Measurements from ENCODE around the gene THSD4.

DNA sequence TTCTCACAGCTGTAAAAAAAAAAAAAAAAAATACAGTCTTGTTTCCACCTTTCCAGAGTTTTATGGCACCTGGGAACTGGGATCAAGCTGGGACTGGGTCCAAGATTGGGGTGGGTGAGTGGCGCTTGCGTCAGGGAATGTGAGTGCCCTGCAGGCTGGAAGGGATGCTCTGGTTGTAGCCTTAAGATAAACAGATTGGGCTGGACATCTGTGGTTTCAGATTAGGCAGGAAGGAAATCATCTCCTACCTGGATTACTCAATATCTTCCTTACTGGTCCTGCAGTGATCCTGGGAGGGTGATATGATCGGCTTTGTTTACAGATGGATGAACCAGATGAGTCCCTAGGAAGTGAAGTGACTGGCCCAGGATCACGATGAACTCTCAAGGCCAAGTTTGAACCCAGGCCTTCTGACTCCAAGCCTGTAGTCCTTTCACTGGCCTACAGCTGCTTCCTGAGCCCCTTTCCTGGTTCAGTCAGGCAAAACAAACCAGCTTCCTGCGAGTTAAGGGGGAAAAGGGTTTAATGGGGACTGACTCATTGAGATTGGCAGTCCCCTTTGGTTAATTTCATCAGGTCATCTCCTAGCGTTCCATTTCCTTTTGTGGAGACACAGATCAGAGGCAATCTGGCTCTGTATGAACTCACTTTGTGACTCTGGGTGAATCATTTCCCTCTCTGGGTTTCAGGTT, 179.8 kb downstream of the THSD4 start:
- TF ChIP-seq, protein P1, sequence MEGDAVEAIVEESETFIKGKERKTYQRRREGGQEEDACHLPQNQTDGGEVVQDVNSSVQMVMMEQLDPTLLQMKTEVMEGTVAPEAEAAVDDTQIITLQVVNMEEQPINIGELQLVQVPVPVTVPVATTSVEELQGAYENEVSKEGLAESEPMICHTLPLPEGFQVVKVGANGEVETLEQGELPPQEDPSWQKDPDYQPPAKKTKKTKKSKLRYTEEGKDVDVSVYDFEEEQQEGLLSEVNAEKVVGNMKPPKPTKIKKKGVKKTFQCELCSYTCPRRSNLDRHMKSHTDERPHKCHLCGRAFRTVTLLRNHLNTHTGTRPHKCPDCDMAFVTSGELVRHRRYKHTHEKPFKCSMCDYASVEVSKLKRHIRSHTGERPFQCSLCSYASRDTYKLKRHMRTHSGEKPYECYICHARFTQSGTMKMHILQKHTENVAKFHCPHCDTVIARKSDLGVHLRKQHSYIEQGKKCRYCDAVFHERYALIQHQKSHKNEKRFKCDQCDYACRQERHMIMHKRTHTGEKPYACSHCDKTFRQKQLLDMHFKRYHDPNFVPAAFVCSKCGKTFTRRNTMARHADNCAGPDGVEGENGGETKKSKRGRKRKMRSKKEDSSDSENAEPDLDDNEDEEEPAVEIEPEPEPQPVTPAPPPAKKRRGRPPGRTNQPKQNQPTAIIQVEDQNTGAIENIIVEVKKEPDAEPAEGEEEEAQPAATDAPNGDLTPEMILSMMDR (conservative IDR thresholded peaks at IDR 0.05): no peak
- no peak for TF ChIP-seq EZH2 (IDR thresholded peaks at IDR 0.05; ENCODE audit: low read depth)
